Right renal cortex interstitium (tissue), 3 donors: ENCODE data around the gene ERC2. TPM values are rescaled to one million over a fixed set of nuclear protein-coding genes. Genes with fewer than 3 reads are reported as not detected.

Experiments
- DNase-seq, 3 donors: peaks; one replicate each; pipeline ENCODE4 v3.0.0-alpha.2; 2013; ENCODE audit warnings: low read depth in 3 of 3, low spot score in 2 of 3
- polyA plus RNA-seq, 3 donors: library from polyadenylated mRNA; unstranded; fragments of 120-200 nt; gene quantifications; one replicate each; pipeline ENCODE4 v1.2.1, GENCODE V29; 2013; ENCODE audit not compliant: insufficient read length in 3 of 3

ERC2 gene
- polyA plus RNA-seq, 3 donors = 3.5 to 4.0 (median 3.7) TPM

DNA sequence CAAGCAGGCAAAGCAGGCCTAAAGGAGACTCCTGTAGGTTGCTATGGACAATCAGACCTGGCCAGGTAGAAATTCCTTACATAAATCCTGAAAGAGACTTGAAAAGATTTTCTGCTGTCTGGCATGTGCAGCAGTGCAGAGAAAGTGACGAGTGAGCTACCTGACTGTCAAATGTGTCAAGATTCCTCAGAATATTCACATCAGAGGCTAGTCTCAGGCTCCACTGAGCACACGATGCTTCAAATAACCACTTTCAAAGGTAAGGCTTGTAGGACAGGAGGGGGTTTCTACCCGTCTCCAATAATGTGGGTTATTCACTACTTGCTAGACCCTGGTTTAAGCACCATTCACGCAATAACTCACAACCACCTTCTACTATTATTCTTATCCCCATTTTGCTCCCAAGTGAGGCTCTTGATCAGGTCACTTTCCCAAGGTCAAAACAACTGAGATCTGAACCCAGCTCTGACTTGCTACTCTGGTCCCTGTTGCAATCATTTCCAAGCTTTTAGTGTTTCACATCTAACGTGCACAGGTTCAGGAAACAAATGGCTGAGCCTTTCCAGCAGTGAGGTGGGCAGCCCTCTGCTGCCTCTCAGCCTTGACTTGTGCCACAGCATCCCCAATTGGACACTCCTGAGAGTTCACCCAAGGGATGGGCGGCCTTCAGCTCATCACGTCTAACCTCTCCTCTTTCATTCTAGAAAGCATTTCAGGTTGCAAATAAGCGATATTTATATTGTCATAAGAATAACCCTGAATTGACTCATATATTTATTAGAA is 651.3 kb downstream of the ERC2 start:
- DNase-seq = no peak

DNA sequence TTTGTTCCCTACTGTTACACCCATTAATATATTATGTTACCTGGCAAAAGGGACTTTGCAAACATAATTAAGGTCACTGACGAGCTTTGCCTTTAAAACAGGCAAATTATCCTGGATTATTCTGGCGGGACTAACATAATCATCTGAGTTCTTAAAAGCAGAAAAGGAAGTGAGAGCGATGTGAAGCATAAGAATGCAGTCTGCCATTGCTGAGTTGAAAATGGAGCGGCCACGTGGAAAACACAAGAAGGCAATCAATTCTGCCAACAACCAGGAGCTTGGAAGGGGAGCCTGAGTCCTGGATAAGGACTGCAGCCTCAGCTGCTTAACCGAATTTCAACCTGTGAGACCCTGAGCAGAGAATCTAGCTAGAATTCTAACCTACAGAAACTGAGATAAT is 653.0 kb downstream of the ERC2 start:
- no peak for DNase-seq

- DNase-seq = no peak
Observed at GRCh38 chr3:55813268-55814097, 654.8 kb downstream of the ERC2 start.

- DNase-seq = no peak
Observed at GRCh38 chr3:55812394-55813013, 655.8 kb downstream of the ERC2 start.

DNA sequence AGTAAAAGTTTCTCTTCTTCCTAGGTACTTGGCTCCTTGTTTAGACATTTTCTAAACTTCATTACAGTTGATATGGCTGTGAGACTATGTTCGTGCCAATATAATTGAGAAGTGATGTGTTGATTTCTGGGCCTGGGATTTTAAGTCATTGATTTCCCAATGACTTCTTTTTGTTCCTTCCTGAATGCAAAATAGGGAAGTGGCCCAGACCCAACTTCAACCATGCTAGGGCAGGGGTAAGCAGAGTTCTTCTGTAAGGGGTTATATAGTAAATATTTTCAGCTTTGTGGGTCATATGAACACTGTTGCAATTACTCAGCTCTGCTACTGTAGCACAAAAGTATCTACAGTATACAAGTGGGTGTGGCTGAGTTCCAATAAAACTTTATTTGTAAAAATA is 661.1 kb downstream of the ERC2 start:
- no peak for DNase-seq

DNA sequence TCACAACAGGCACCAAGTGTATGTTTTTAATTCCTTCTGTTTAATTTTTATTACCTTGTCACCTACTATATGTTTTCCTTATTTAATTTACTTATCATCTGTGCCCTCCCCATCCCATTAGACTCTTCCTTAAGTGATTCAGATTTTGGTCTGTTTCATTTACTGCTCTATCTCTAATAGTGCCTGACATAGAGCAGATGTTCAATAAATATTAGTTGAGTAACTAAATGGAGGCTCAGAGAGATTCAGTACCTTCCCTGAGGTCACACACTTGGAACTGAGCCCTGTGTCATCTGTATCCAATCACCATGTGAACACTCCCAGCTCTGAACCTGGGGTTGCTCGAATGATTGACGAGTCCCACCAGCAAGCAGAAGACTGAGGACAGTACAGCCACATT is 663.1 kb downstream of the ERC2 start:
- DNase-seq = no peak

GRCh38 chr3:55804170-55805095 is 663.8 kb downstream of the ERC2 start:
- DNase-seq = no peak

DNA sequence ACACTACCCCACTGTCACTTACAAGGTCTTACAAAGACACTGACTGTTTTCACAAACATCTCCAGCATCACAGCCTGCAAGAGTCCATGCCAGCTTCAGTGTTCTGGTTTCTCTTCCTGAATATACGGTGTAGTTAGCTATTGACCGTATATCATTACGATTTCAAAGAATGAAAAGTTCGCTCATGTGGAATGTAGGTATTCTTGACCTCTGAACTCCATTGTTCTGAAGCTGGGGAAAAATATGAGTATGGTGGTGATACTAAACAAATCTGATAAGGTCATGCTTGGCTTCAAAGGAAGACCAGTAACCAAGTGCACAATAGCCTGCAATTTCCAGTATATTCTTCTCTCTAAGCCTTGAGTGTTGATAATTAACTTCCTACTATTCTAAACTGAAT is 665.5 kb downstream of the ERC2 start:
- DNase-seq = no peak

GRCh38 chr3:55801676-55802075 is 666.6 kb downstream of the ERC2 start:
- DNase-seq = no peak

GRCh38 chr3:55801068-55801467 is 667.2 kb downstream of the ERC2 start:
- no peak for DNase-seq

DNA sequence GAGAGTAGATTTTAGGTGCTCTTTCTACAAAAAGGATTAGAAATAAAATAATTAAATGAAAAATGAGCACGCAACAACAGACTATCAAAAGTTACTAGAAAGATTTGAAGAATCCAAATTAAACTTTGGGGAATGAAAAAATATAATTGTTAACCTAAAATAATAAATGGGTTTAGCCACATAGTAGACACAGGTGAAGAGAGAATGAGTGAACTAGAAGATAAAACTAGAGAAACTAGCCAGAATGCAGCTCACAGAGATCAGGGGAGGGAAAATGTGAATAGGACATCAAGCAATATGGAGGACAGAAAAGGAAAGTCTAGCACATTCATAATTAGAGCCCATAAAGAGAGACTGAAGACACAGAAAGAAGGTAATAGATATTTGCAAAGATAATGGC is 670.5 kb downstream of the ERC2 start:
- no peak for DNase-seq

GRCh38 chr3:55797084-55797483 is 671.2 kb downstream of the ERC2 start:
- DNase-seq = no peak

GRCh38 chr3:55796533-55796932 is 671.7 kb downstream of the ERC2 start:
- no peak for DNase-seq

DNA sequence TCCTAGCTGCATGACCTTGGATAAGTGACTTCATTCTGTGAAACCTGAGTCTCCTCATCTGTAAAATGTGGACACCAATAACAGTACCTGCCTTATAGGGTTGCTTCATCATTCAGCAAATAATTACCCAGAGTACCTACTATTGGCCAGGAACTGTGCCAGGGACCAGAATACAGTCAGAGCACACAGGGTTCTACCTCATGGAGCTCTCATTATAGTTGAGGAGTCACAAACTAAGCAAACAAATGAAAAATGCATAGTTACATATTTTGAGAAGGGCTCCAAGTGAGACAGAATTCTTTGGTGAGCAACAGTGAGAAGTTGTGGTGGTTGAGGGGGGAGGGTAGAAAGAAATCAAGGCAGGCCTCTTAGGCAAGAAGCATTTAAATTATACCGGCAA is 672.5 kb downstream of the ERC2 start:
- no peak for DNase-seq

DNA sequence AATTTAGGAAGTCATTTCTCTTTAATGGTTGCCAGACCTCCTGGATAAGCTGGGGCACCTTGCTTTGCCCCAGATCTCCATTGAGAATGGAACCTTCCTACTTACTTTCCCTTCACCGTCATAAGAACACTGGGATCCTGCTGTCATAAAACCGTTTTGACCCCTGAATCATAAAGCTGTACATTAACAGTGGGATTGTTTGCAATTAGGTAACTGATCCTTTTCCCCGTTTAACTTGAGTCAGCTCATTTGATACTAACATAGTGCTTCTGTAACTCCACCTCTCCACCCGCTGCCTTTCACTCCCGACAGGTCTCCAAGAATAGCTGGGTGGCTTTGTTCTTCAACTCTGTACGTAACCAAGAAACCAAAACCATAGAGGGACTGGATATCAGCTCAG is 673.0 kb downstream of the ERC2 start:
- no peak for DNase-seq

- DNase-seq = no peak
Observed at GRCh38 chr3:55792742-55793141, 675.5 kb downstream of the ERC2 start.

DNA sequence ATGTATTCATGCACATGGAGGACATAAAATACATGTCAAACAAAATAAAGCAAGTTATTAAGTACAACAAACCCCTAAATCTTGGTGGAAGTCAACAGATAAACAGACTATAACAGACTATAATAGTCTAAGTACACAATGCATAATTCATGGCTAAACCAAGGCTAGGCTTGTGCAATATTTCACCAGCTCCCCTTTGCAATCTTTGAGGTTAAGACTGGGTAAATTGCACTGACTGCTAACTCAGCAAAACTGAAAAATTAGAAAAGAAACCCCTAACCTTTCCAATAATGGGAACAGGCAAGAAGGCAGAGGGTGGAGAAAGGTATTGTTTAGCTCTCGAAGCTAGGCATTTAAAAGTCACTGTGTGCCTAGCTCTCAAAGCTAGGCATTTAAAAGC is 676.3 kb downstream of the ERC2 start:
- DNase-seq = no peak

DNA sequence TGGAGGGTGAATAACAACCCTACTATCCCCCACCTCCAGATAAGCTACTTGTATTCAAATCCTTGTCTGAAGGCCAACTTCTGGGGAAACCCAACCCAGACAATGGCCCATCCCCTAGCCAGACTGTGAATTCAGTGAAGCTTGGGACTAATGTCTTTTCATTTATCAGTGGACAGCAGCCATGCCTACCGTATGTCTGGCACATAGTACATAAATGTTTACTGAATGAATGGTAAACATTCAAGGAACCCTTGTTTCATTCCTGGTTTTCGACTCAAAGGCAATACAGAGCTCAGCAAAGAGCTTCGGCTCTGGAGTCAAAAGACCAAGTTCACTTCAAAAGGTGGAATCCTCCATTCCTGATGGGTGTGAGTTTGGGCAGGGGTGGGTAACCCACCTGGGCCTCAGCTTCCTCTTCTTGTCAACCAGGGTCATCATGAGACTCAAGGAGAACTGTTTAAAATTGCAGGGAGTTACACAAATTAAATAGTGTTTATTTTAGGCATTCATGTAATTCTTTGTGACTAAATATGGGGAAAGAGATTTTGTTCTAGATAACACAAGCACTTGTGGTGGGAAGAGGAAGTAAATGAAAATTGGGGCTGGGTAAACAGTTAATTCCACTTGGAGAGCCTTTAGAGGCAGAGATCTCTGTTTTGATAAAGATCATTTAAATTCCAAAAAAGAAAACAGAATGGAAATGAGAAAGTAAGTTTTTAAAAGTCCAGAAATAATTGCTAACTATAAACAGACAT is 677.5 kb downstream of the ERC2 start:
- DNase-seq = no peak

DNA sequence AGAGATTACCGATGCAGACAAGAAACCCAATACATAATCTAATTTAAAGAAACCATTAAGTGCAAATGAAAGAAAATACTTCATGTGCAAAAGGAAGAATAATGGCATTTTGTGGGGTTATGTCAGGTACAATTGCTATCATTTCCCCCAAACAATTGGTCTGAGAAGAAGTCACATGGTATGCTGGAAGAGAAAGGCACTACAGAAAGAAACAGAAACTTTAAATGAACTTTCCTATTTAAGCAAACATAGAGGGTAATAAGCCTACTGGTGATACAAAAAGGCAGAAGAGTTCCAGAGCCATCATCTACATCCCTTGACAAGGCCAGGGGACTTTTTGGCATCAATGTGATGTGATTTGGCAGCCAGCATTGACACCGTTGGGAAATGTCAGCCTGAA is 678.8 kb downstream of the ERC2 start:
- DNase-seq = no peak

DNA sequence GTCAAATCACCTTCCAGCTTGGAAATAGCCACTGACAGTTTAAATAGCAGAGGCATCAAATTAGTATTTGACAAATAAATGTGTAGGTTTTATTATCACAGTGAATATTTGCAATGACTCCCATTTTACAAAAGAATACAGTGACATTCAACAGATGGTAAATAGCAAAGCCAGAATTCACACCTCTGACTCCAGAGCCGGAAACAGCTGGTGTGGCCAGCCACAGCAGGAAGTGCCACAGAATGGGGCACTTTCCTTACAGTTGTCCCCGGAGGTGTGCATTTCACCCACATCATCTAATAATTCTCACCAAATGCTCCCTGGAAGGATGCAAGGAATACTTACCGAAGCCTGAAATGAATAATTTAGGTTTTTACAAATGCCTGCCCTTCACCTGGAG is 685.5 kb downstream of the ERC2 start:
- no peak for DNase-seq
